GM19099 (cell line): ENCODE results near the gene VAMP2.

ENCODE experiments used
- POLR2A ChIP-seq: IDR thresholded peaks from 3 replicates; pipeline ENCODE4 v1.6.1; 2011; ENCODE audit warnings: low read depth; ENCODE audit not compliant: insufficient read length; ENCODE audit errors: extremely low read depth

VAMP2 gene

GRCh38 chr17:8153525-8153956 is 9.2 kb downstream of the VAMP2 start:
- TF ChIP-seq POLR2A, result no peak

GRCh38 chr17:8153031-8153451 is 9.7 kb downstream of the VAMP2 start:
- no peak for TF ChIP-seq POLR2A

GRCh38 chr17:8152112-8152775 is 10.5 kb downstream of the VAMP2 start, which contains the start of gene PER1:
Gene PER1 (minus strand): TSS chr17:8152404. CDS start chr17:8150706, 1,698 bp downstream.
- peak; percentile 73 for TF ChIP-seq POLR2A

GRCh38 chr17:8151641-8152111 is 11.1 kb downstream of the VAMP2 start:
- TF ChIP-seq POLR2A, result no peak

- TF ChIP-seq POLR2A, result no peak
Measured at GRCh38 chr17:8151120-8151640, 11.6 kb downstream of the VAMP2 start.

GRCh38 chr17:8150194-8151119 is 12.3 kb downstream of the VAMP2 start:
- TF ChIP-seq POLR2A, result no peak

- no peak for TF ChIP-seq POLR2A
Measured at GRCh38 chr17:8149419-8150193, 13.1 kb downstream of the VAMP2 start.

- TF ChIP-seq POLR2A, result no peak
Measured at GRCh38 chr17:8148560-8148959, 14.2 kb downstream of the VAMP2 start.

- TF ChIP-seq POLR2A, result no peak
Measured at GRCh38 chr17:8147805-8148404, 14.8 kb downstream of the VAMP2 start.

GRCh38 chr17:8147141-8147804 is 15.5 kb downstream of the VAMP2 start:
- TF ChIP-seq POLR2A, result no peak

- TF ChIP-seq POLR2A, result no peak
Measured at GRCh38 chr17:8146381-8147140, 16.2 kb downstream of the VAMP2 start.

- TF ChIP-seq POLR2A, result no peak
Measured at GRCh38 chr17:8145811-8146210, 16.9 kb downstream of the VAMP2 start.
